Lung (tissue), 12 donors: Measurements from ENCODE around the gene LPIN1. TPM values are rescaled to one million over a fixed set of nuclear protein-coding genes. Genes with fewer than 3 reads are reported as not detected.

Experiments
- ATAC-seq: fragments of 200-7000 bp; cut with Tn5 transposase; one replicate; pipeline ENCODE4 v1.9.1; 2020; ENCODE audit warnings: moderate number of reproducible peaks; ENCODE audit not compliant: insufficient read depth, low FRiP score
- DNase-seq, 3 donors: peaks; one replicate each; pipeline ENCODE4 v3.0.0-alpha.2; 2013 to 2017
- H3K27ac ChIP-seq, 2 donors: one replicate each; pipeline ENCODE4 v1.5.1; 2013; ENCODE audit warnings: mild to moderate bottlenecking in 2 of 2, moderate library complexity in 2 of 2, control low read depth in 1 of 2, inconsistent platforms in 1 of 2, low read depth in 1 of 2, low read length in 1 of 2
- H3K27me3 ChIP-seq, 3 donors: one replicate each; pipeline ENCODE4 v1.5.1; 2013; ENCODE audit warnings: low read length in 2 of 3; ENCODE audit not compliant: control insufficient read depth in 3 of 3, insufficient read depth in 3 of 3
- H3K36me3 ChIP-seq, 4 donors: one replicate each; pipeline ENCODE4 v1.5.1; 2013; ENCODE audit warnings: low read length in 4 of 4, mild to moderate bottlenecking in 1 of 4, moderate library complexity in 1 of 4; ENCODE audit not compliant: control insufficient read depth in 4 of 4, insufficient read depth in 4 of 4
- H3K4me1 ChIP-seq, 5 donors: one replicate each; pipeline ENCODE4 v1.5.1; 2013; ENCODE audit warnings: low read length in 5 of 5, mild to moderate bottlenecking in 2 of 5, moderate library complexity in 1 of 5; ENCODE audit not compliant: control insufficient read depth in 5 of 5, insufficient read depth in 5 of 5
- H3K4me3 ChIP-seq: one replicate; pipeline ENCODE4 v1.5.1; 2013; ENCODE audit warnings: mild to moderate bottlenecking, control low read depth, moderate library complexity
- H3K9ac ChIP-seq, 2 donors: one replicate each; pipeline ENCODE4 v1.5.1; 2013; ENCODE audit warnings: low read length in 2 of 2, control low read depth in 1 of 2; ENCODE audit not compliant: insufficient read depth in 1 of 2
- H3K9me3 ChIP-seq, 4 donors: one replicate each; pipeline ENCODE4 v1.5.1; 2013; ENCODE audit warnings: low read length in 3 of 4, mild to moderate bottlenecking in 1 of 4, moderate library complexity in 1 of 4; ENCODE audit not compliant: control insufficient read depth in 4 of 4, insufficient read depth in 3 of 4
- CTCF ChIP-seq: IDR thresholded peaks from 2 replicates; pipeline ENCODE4 v1.5.1; 2012; ENCODE audit warnings: mild to moderate bottlenecking; ENCODE audit errors: control extremely low read depth, extremely low read depth
- WGBS, 2 donors: extraction: QIAGEN DNeasy Blood & Tissue Kit; methylation state at CpG; one replicate each; pipeline ENCODE4 v1.1.7; 2013; 5-methylcytosine and 5-hydroxymethylcytosine counted together
- polyA plus RNA-seq, 2 donors: library from polyadenylated mRNA; stranded (reverse); fragments of 200-250 nt; gene quantifications; one replicate each; pipeline ENCODE4 v1.2.1, GENCODE V29; 2013
- total RNA-seq, 2 donors: library from RNA; depleted of rRNA in 1 of 2; stranded (reverse); fragments of >200 nt in 1 of 2; gene quantifications; one replicate each; pipeline ENCODE4 v1.2.1, GENCODE V29; 2014 to 2021
- donor health status: control.
- donor health status: control.
- donor health status: Bipolar disorder and iron deficiency.
- donor health status: healthy.
- donor health status: DM: yes; HTN: yes; CAD: no.

Gene LPIN1
- total and polyA plus RNA-seq, 4 donors = 14.7 to 43.4 (median 26.0) TPM

- peaks cover 0 to 33% (median 10%) of the 10 kb centered on the region in 5 donors for H3K4me1 ChIP-seq
- 94 to 95% methylated on average over 2 of the region's 2 CpGs for WGBS, 2 donors
Measured at GRCh38 chr2:11712866-11713265, 33.6 kb upstream of the LPIN1 start.

GRCh38 chr2:11713815-11714214, 32.6 kb upstream of the LPIN1 start:
- TF ChIP-seq CTCF = no peak
- Histone ChIP-seq H3K27me3 (peaks cover 0 to 3% (median 0%) of the 10 kb centered on the region in 3 donors), H3K9me3 (no peaks in the 10 kb centered on the region), H3K36me3 (no peaks in the 10 kb centered on the region), H3K9ac (no peak overlapping the region), H3K27ac (no peak overlapping the region), H3K4me3 (no peak overlapping the region), H3K4me1 (peaks cover 0 to 29% (median 9%) of the 10 kb centered on the region in 5 donors)
- WGBS, 2 donors = 88 to 95% methylated on average over 7 of the region's 7 CpGs
- DNase-seq = no peak
- ATAC-seq = no peak

More at GRCh38 chr2:11712866-11713265, 33.6 kb upstream of the LPIN1 start:
- DNase-seq (no peak), ATAC-seq (no peak)
- Histone ChIP-seq H3K36me3 (no peaks in the 10 kb centered on the region), H3K9me3 (no peaks in the 10 kb centered on the region), H3K9ac (no peak overlapping the region), H3K27me3 (peaks cover 0 to 2% (median 0%) of the 10 kb centered on the region in 3 donors), H3K27ac (no peak overlapping the region), H3K4me3 (no peak overlapping the region)
- TF ChIP-seq CTCF = no peak

GRCh38 chr2:11715987-11716652, 30.3 kb upstream of the LPIN1 start:
- no peak for TF ChIP-seq CTCF
- Histone ChIP-seq H3K4me3 (no peak overlapping the region), H3K27ac (no peak overlapping the region), H3K27me3 (peaks cover 0 to 3% (median 0%) of the 10 kb centered on the region in 3 donors), H3K4me1 (peaks cover 0 to 16% (median 2%) of the 10 kb centered on the region in 5 donors), H3K36me3 (no peaks in the 10 kb centered on the region), H3K9ac (no peak overlapping the region), H3K9me3 (no peaks in the 10 kb centered on the region)
- WGBS, 2 donors = 89 to 91% methylated on average over 12 of the region's 12 CpGs
- ATAC-seq (no peak), DNase-seq (no peak)
